B cell (primary cell): ENCODE measurements around the gene GGTA1. TPM values are rescaled to one million over a fixed set of nuclear protein-coding genes. Genes with fewer than 3 reads are reported as not detected.

ENCODE experiments used
- ATAC-seq: fragments of 200-7000 bp; cut with Tn5 transposase; one replicate; pipeline ENCODE4 v1.10.0; 2021; ENCODE audit warnings: low read depth, mild to moderate bottlenecking, moderate number of reproducible peaks, moderate library complexity
- CTCF ChIA-PET: fragments of 350-600 bp; sonication (Branson Sonifier 250); formaldehyde crosslinking; loops from one replicate; lab custom pipeline; 2021; ENCODE audit warnings: antibody characterized with exemption, inconsistent platforms; lab: Charles Lee
- POLR2A ChIA-PET: fragments of 350-600 bp; sonication (Branson Sonifier 250); formaldehyde crosslinking; loops from one replicate; lab custom pipeline; 2021; ENCODE audit warnings: antibody characterized with exemption; lab: Charles Lee
- DNase-seq: peaks from one replicate; pipeline ENCODE4 v3.0.0; 2013
- H2AFZ ChIP-seq: 2 replicates; pipeline ENCODE4 v1.6.1; 2012; ENCODE audit warnings: mild to moderate bottlenecking, low read depth, low read length; ENCODE audit not compliant: insufficient read depth, poor library complexity, severe bottlenecking
- H3K27ac ChIP-seq, 2 donors: 1 replicate in 1 of 2; 2 replicates in 1 of 2; pipeline ENCODE4 v1.5.1; 2012 to 2013; ENCODE audit warnings: low read length in 2 of 2, mild to moderate bottlenecking in 2 of 2, moderate library complexity in 1 of 2
- H3K27me3 ChIP-seq, 4 experiments: fragments of 200-600 bp in 1 of 4; sonication (generic) in 1 of 4; replicated peaks in 1 of 4; 1 replicate in 2 of 4; 2 replicates in 2 of 4; pipeline versions ENCODE4 v1.6.1 to v1.7.0; 2013 to 2016; ENCODE audit warnings: low read length in 3 of 4, mild to moderate bottlenecking in 2 of 4, mixed read lengths in 1 of 4, moderate library complexity in 1 of 4; ENCODE audit not compliant: insufficient read depth in 4 of 4, control insufficient read depth in 3 of 4; ENCODE audit errors: control extremely low read depth in 1 of 4
- H3K36me3 ChIP-seq, 2 experiments: replicated peaks in 1 of 2; 1 replicate in 1 of 2; 2 replicates in 1 of 2; pipeline versions ENCODE4 v1.6.1 to v1.7.1; 2013; ENCODE audit warnings: low read length in 1 of 2; ENCODE audit not compliant: insufficient read depth in 2 of 2, control insufficient read depth in 1 of 2; ENCODE audit errors: control extremely low read depth in 1 of 2, extremely low read depth in 1 of 2
- H3K4me1 ChIP-seq, 2 donors: fragments of 200-600 bp in 1 of 2; sonication (generic) in 1 of 2; 1 replicate in 1 of 2; 2 replicates in 1 of 2; pipeline versions ENCODE4 v1.5.1 to v1.6.1; 2013 to 2017; ENCODE audit warnings: low read length in 2 of 2; ENCODE audit not compliant: control insufficient read depth in 2 of 2, insufficient read depth in 2 of 2
- H3K4me2 ChIP-seq: replicated peaks from 2 replicates; pipeline ENCODE3; 2012; ENCODE audit warnings: mild to moderate bottlenecking, low read depth, low read length; ENCODE audit not compliant: poor library complexity, severe bottlenecking
- H3K4me3 ChIP-seq, 5 experiments: fragments of 200-600 bp in 1 of 5; sonication (generic) in 1 of 5; 1 replicate in 3 of 5; 2 replicates in 2 of 5; pipeline versions ENCODE4 v1.5.1 to v1.7.0; 2011 to 2016; ENCODE audit warnings: low read length in 4 of 5, mild to moderate bottlenecking in 4 of 5, low read depth in 2 of 5, control low read depth in 1 of 5, moderate library complexity in 1 of 5; ENCODE audit not compliant: insufficient read depth in 1 of 5; ENCODE audit errors: control extremely low read depth in 1 of 5, extremely low read depth in 1 of 5
- H3K79me2 ChIP-seq: fragments of 200-600 bp; sonication (generic); one replicate; pipeline ENCODE4 v1.6.0; 2016; ENCODE audit warnings: low read length; ENCODE audit not compliant: control insufficient read depth, insufficient read depth
- H3K9ac ChIP-seq: fragments of 200-600 bp; sonication (generic); 2 replicates; pipeline ENCODE4 v1.6.1; 2017; ENCODE audit warnings: mild to moderate bottlenecking, low read length, moderate library complexity
- H3K9me3 ChIP-seq, 3 donors: one replicate each; pipeline versions ENCODE4 v1.6.1 to v1.7.1; 2013; ENCODE audit warnings: low read length in 2 of 3; ENCODE audit not compliant: control insufficient read depth in 2 of 3, insufficient read depth in 1 of 3; ENCODE audit errors: control extremely low read depth in 1 of 3
- H4K20me1 ChIP-seq: 2 replicates; pipeline ENCODE4 v1.6.0; 2012; ENCODE audit warnings: mild to moderate bottlenecking, low read length; ENCODE audit not compliant: insufficient read depth, control insufficient read depth, poor library complexity, severe bottlenecking
- H3K27ac Mint-ChIP-seq: one replicate; pipeline ENCODE4 v1.8.0; 2021; ENCODE audit warnings: mixed read lengths
- H3K27me3 Mint-ChIP-seq: one replicate; pipeline ENCODE4 v1.8.0; 2021; ENCODE audit warnings: mixed read lengths
- H3K4me1 Mint-ChIP-seq: one replicate; pipeline ENCODE4 v1.8.0; 2021; ENCODE audit warnings: mixed read lengths
- H3K4me3 Mint-ChIP-seq: one replicate; pipeline ENCODE4 v1.8.0; 2021; ENCODE audit warnings: mixed read lengths
- H3K9me3 Mint-ChIP-seq: one replicate; pipeline ENCODE4 v1.8.0; 2022; ENCODE audit warnings: mixed read lengths; ENCODE audit not compliant: insufficient read depth
- EZH2 ChIP-seq: IDR thresholded peaks from 2 replicates; pipeline ENCODE4 v1.6.1; 2012; ENCODE audit warnings: borderline replicate concordance, low read depth, mild to moderate bottlenecking, moderate library complexity, low read length; ENCODE audit not compliant: insufficient read depth, poor library complexity, severe bottlenecking
- WGBS: methylation state at CpG from one replicate; pipeline ENCODE4 v1.1.5; 2013; ENCODE audit warnings: missing lambda C conversion rate; ENCODE audit not compliant: insufficient coverage; 5-methylcytosine and 5-hydroxymethylcytosine counted together
- intact Hi-C: fragments of 100-400 bp; cut with micrococcal nuclease; formaldehyde crosslinking; loops from one replicate; pipeline ENCODE4 v1.10.0; 2022
- polyA plus RNA-seq: library from polyadenylated mRNA; depleted of rRNA; stranded (reverse); fragments of >200 nt; gene quantifications from 2 replicates; pipeline ENCODE4 v1.2.3, GENCODE V29; 2012
- total RNA-seq, 2 donors: library from RNA; stranded (reverse); fragments of 120-200 nt in 1 of 2; gene quantifications; 1 replicate in 1 of 2; 2 replicates in 1 of 2; pipeline versions ENCODE4 v1.2.3 to v1.2.4, GENCODE V29; 2013 to 2022
- TF ChIP-seq, protein P1 (sequence below): fragments of 200-600 bp; IDR thresholded peaks from one replicate; pipeline ENCODE4 v1.8.0; 2022; ENCODE audit warnings: antibody characterized with exemption, mild to moderate bottlenecking

The GGTA1 gene
- total and polyA plus RNA-seq, 2 donors (not counting 1 experiment from before 2014, with no cell fraction given) = not detected

GRCh38 chr9:121478816-121479676, 20.6 kb downstream of the GGTA1 start:
- ATAC-seq = no peak
- TF ChIP-seq EZH2 = no peak
- TF ChIP-seq, protein P1, sequence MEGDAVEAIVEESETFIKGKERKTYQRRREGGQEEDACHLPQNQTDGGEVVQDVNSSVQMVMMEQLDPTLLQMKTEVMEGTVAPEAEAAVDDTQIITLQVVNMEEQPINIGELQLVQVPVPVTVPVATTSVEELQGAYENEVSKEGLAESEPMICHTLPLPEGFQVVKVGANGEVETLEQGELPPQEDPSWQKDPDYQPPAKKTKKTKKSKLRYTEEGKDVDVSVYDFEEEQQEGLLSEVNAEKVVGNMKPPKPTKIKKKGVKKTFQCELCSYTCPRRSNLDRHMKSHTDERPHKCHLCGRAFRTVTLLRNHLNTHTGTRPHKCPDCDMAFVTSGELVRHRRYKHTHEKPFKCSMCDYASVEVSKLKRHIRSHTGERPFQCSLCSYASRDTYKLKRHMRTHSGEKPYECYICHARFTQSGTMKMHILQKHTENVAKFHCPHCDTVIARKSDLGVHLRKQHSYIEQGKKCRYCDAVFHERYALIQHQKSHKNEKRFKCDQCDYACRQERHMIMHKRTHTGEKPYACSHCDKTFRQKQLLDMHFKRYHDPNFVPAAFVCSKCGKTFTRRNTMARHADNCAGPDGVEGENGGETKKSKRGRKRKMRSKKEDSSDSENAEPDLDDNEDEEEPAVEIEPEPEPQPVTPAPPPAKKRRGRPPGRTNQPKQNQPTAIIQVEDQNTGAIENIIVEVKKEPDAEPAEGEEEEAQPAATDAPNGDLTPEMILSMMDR = no peak
- Histone ChIP-seq H3K79me2 (no peaks in the 10 kb centered on the region), H3K4me1 (peaks cover 0 to 3% of the 10 kb centered on the region in 2 donors), H2AFZ (no peak overlapping the region), H3K27me3 (peaks cover 0 to 4% (median 0%) of the 10 kb centered on the region in 4 experiments), H3K36me3 (no peaks in the 10 kb centered on the region), H3K9ac (no peak overlapping the region), H4K20me1 (no peaks in the 10 kb centered on the region), H3K4me2 (no peak overlapping the region), H3K4me3 (no peak overlapping the region), H3K9me3 (no peaks in the 10 kb centered on the region), H3K27ac (no peak overlapping the region)
- WGBS = 88% methylated on average over 7 of the region's 8 CpGs
- no peak for DNase-seq
- intact Hi-C loops = no loop called here
- Mint-ChIP-seq H3K27ac (no peak overlapping the region), H3K27me3 (peaks cover 5% of the 10 kb centered on the region), H3K4me3 (no peak overlapping the region), H3K9me3 (no peaks in the 10 kb centered on the region), H3K4me1 (peaks cover 8% of the 10 kb centered on the region)
- ChIA-PET POLR2A (no interaction called here), CTCF (interaction anchor here (1.5 kb wide), 1 partner anchor 10 kb away, joined by 3 read pairs; no protein-coding TSS in a partner anchor)

GRCh38 chr9:121476156-121476555, 23.5 kb downstream of the GGTA1 start:
- intact Hi-C loops = no loop called here
- no peaks in the 10 kb centered on the region for H4K20me1 ChIP-seq
- ATAC-seq (no peak), DNase-seq (no peak)
- Mint-ChIP-seq H3K4me3 (no peak overlapping the region), H3K27ac (no peak overlapping the region), H3K4me1 (no peaks in the 10 kb centered on the region), H3K27me3 (peaks cover 13% of the 10 kb centered on the region), H3K9me3 (no peaks in the 10 kb centered on the region)
- TF ChIP-seq, protein P1 = no peak
- TF ChIP-seq EZH2 = no peak
- no peak overlapping the region for H3K9ac ChIP-seq
- no peak overlapping the region for H3K4me3 ChIP-seq
- H3K4me2 ChIP-seq = no peak overlapping the region
- H3K27ac ChIP-seq = no peak overlapping the region
- H2AFZ ChIP-seq = no peak overlapping the region
- H3K36me3 ChIP-seq = no peaks in the 10 kb centered on the region
- ChIA-PET POLR2A (no interaction called here), CTCF (interaction anchor here (1.2 kb wide), 1 partner anchor 14 kb away, joined by 3 read pairs; no protein-coding TSS in a partner anchor)
- H3K79me2 ChIP-seq = no peaks in the 10 kb centered on the region
- no peaks in the 10 kb centered on the region for H3K9me3 ChIP-seq
- WGBS = 94% methylated on average over 5 of the region's 5 CpGs
- H3K4me1 ChIP-seq = no peaks in the 10 kb centered on the region
- peaks cover 0 to 13% (median 1%) of the 10 kb centered on the region in 4 experiments for H3K27me3 ChIP-seq
